ENCODE measurements around the gene KAZALD1.

The KAZALD1 gene

GRCh38 chr10:101096378-101096777 is 34.6 kb downstream of the KAZALD1 start:
- Histone ChIP-seq H3K4me1 (ENCODE audit: control extremely low read depth in 1 of 4, control insufficient read depth in 4 of 4, insufficient read depth in 4 of 4, low read length in 3 of 4) (no peaks in the 10 kb centered on the region), H3K36me3 (ENCODE audit: control insufficient read depth in 4 of 4, insufficient read depth in 4 of 4, low read length in 3 of 4) (no peaks in the 10 kb centered on the region), H3K27me3 (replicated peaks in 2 of 5; ENCODE audit: control insufficient read depth in 4 of 5, insufficient read depth in 5 of 5, low read length in 4 of 5) (peaks cover 2 to 88% (median 21%) of the 10 kb centered on the region in 5 experiments), H3K27ac (ENCODE audit: insufficient read depth in 1 of 2, low read depth in 1 of 2, low read length in 2 of 2, poor library complexity in 1 of 2, severe bottlenecking in 2 of 2) (no peak overlapping the region), H3K4me3 (ENCODE audit: control insufficient read depth in 1 of 7, extremely low read depth in 1 of 7, insufficient read depth in 4 of 7, low read depth in 2 of 7, low read length in 6 of 7) (no peak overlapping the region), H3K9me3 (ENCODE audit: control extremely low read depth in 1 of 5, control insufficient read depth in 4 of 5, insufficient read depth in 2 of 5, low read depth in 1 of 5, low read length in 4 of 5) (peaks cover 0 to 5% (median 0%) of the 10 kb centered on the region in 5 experiments)
- DNase-seq, result no peak
- ChIA-PET POLR2A (interaction anchor here (1.3 kb wide), 1 partner anchor 46 kb away, joined by 4 read pairs; no protein-coding TSS in a partner anchor), CTCF (interaction anchor here (1.0 to 67.5 kb wide), 16 partner anchors 9 to 150 kb away, joined by 3 to 1574 read pairs (median 5); partner anchors contain the start of genes KAZALD1, PDZD7, SFXN3 and TLX1)
- WGBS (ENCODE audit: insufficient coverage), result 85% methylated on average over 3 of the region's 4 CpGs

- ChIA-PET CTCF (interaction anchor here (1.3 to 67.5 kb wide), 7 partner anchors 8 to 55 kb away, joined by 4 to 1574 read pairs (median 74); partner anchors contain the start of genes KAZALD1, PDZD7, SFXN3 and TLX1), POLR2A (no interaction called here)
- H3K27ac ChIP-seq (ENCODE audit: insufficient read depth in 1 of 2, low read depth in 1 of 2, low read length in 2 of 2, poor library complexity in 1 of 2, severe bottlenecking in 2 of 2), result no peak overlapping the region
- peaks cover 0 to 88% (median 28%) of the 10 kb centered on the region in 5 experiments for H3K27me3 ChIP-seq (replicated peaks in 2 of 5; ENCODE audit: control insufficient read depth in 4 of 5, insufficient read depth in 5 of 5, low read length in 4 of 5)
- no peaks in the 10 kb centered on the region for H3K36me3 ChIP-seq (ENCODE audit: control insufficient read depth in 4 of 4, insufficient read depth in 4 of 4, low read length in 3 of 4)
- H3K9me3 ChIP-seq (ENCODE audit: control extremely low read depth in 1 of 5, control insufficient read depth in 4 of 5, insufficient read depth in 2 of 5, low read depth in 1 of 5, low read length in 4 of 5), result peaks cover 0 to 5% (median 0%) of the 10 kb centered on the region in 5 experiments
- WGBS (ENCODE audit: insufficient coverage), result 69% methylated on average over 4 of the region's 4 CpGs
- no peaks in the 10 kb centered on the region for H3K4me1 ChIP-seq (ENCODE audit: control extremely low read depth in 1 of 4, control insufficient read depth in 4 of 4, insufficient read depth in 4 of 4, low read length in 3 of 4)
- no peak for DNase-seq
- no peak overlapping the region for H3K4me3 ChIP-seq (ENCODE audit: control insufficient read depth in 1 of 7, extremely low read depth in 1 of 7, insufficient read depth in 4 of 7, low read depth in 2 of 7, low read length in 6 of 7)
These were observed 36.1 kb downstream of the KAZALD1 start for GRCh38 chr10:101097881-101098280.

- Histone ChIP-seq H3K4me1 (ENCODE audit: control extremely low read depth in 1 of 4, control insufficient read depth in 4 of 4, insufficient read depth in 4 of 4, low read length in 3 of 4) (no peaks in the 10 kb centered on the region), H3K36me3 (ENCODE audit: control insufficient read depth in 4 of 4, insufficient read depth in 4 of 4, low read length in 3 of 4) (no peaks in the 10 kb centered on the region), H3K9me3 (ENCODE audit: control extremely low read depth in 1 of 5, control insufficient read depth in 4 of 5, insufficient read depth in 2 of 5, low read depth in 1 of 5, low read length in 4 of 5) (peaks cover 0 to 5% (median 0%) of the 10 kb centered on the region in 5 experiments), H3K27me3 (replicated peaks in 2 of 5; ENCODE audit: control insufficient read depth in 4 of 5, insufficient read depth in 5 of 5, low read length in 4 of 5) (peaks cover 0 to 80% (median 23%) of the 10 kb centered on the region in 5 experiments), H3K4me3 (ENCODE audit: control insufficient read depth in 1 of 7, extremely low read depth in 1 of 7, insufficient read depth in 4 of 7, low read depth in 2 of 7, low read length in 6 of 7) (no peak overlapping the region), H3K27ac (ENCODE audit: insufficient read depth in 1 of 2, low read depth in 1 of 2, low read length in 2 of 2, poor library complexity in 1 of 2, severe bottlenecking in 2 of 2) (no peak overlapping the region)
- 80% methylated on average over 5 of the region's 6 CpGs for WGBS (ENCODE audit: insufficient coverage)
- ChIA-PET CTCF (interaction anchor here (1.6 to 67.5 kb wide), 5 partner anchors 16 to 57 kb away, joined by 4 to 1574 read pairs (median 125); partner anchors contain the start of genes KAZALD1, PDZD7, SFXN3 and TLX1), POLR2A (no interaction called here)
- DNase-seq, result no peak
These were observed 38.1 kb downstream of the KAZALD1 start for GRCh38 chr10:101099901-101100300.

- POLR2A ChIA-PET, result interaction anchor here (0.5 kb wide), 1 partner anchor 71 kb away, joined by 3 read pairs; no protein-coding TSS in a partner anchor
- no peaks in the 10 kb centered on the region for H3K4me1 ChIP-seq (ENCODE audit: control extremely low read depth in 1 of 4, control insufficient read depth in 4 of 4, insufficient read depth in 4 of 4, low read length in 3 of 4)
- peaks cover 0 to 82% (median 25%) of the 10 kb centered on the region in 5 experiments for H3K27me3 ChIP-seq (replicated peaks in 2 of 5; ENCODE audit: control insufficient read depth in 4 of 5, insufficient read depth in 5 of 5, low read length in 4 of 5)
- 93% methylated on average over 3 of the region's 4 CpGs for WGBS (ENCODE audit: insufficient coverage)
- DNase-seq, result peak in 1 of 3 donors; percentile 29
- peaks cover 0 to 5% (median 0%) of the 10 kb centered on the region in 5 experiments for H3K9me3 ChIP-seq (ENCODE audit: control extremely low read depth in 1 of 5, control insufficient read depth in 4 of 5, insufficient read depth in 2 of 5, low read depth in 1 of 5, low read length in 4 of 5)
- H3K4me3 ChIP-seq (ENCODE audit: control insufficient read depth in 1 of 7, extremely low read depth in 1 of 7, insufficient read depth in 4 of 7, low read depth in 2 of 7, low read length in 6 of 7), result no peak overlapping the region
- CTCF ChIA-PET, result interaction anchor here (0.8 to 67.5 kb wide), 10 partner anchors 7 to 388 kb away, joined by 3 to 1574 read pairs (median 6); partner anchors contain the start of genes KAZALD1, PDZD7, SFXN3 and TLX1
- no peak overlapping the region for H3K27ac ChIP-seq (ENCODE audit: insufficient read depth in 1 of 2, low read depth in 1 of 2, low read length in 2 of 2, poor library complexity in 1 of 2, severe bottlenecking in 2 of 2)
- no peaks in the 10 kb centered on the region for H3K36me3 ChIP-seq (ENCODE audit: control insufficient read depth in 4 of 4, insufficient read depth in 4 of 4, low read length in 3 of 4)
These were observed 39.6 kb downstream of the KAZALD1 start for GRCh38 chr10:101101372-101101881.

- DNase-seq, result no peak
- Histone ChIP-seq H3K27ac (ENCODE audit: insufficient read depth in 1 of 2, low read depth in 1 of 2, low read length in 2 of 2, poor library complexity in 1 of 2, severe bottlenecking in 2 of 2) (no peak overlapping the region), H3K4me3 (ENCODE audit: control insufficient read depth in 1 of 7, extremely low read depth in 1 of 7, insufficient read depth in 4 of 7, low read depth in 2 of 7, low read length in 6 of 7) (no peak overlapping the region), H3K9me3 (ENCODE audit: control extremely low read depth in 1 of 5, control insufficient read depth in 4 of 5, insufficient read depth in 2 of 5, low read depth in 1 of 5, low read length in 4 of 5) (peaks cover 0 to 5% (median 0%) of the 10 kb centered on the region in 5 experiments), H3K27me3 (replicated peaks in 2 of 5; ENCODE audit: control insufficient read depth in 4 of 5, insufficient read depth in 5 of 5, low read length in 4 of 5) (peaks cover 0 to 75% (median 30%) of the 10 kb centered on the region in 5 experiments), H3K36me3 (ENCODE audit: control insufficient read depth in 4 of 4, insufficient read depth in 4 of 4, low read length in 3 of 4) (no peaks in the 10 kb centered on the region), H3K4me1 (ENCODE audit: control extremely low read depth in 1 of 4, control insufficient read depth in 4 of 4, insufficient read depth in 4 of 4, low read length in 3 of 4) (no peaks in the 10 kb centered on the region)
- ChIA-PET POLR2A (no interaction called here), CTCF (interaction anchor here (1.0 to 67.5 kb wide), 5 partner anchors 7 to 60 kb away, joined by 3 to 1574 read pairs (median 125); partner anchors contain the start of genes KAZALD1, PDZD7, SFXN3 and TLX1)
- 86% methylated on average over 1 of the region's 2 CpGs for WGBS (ENCODE audit: insufficient coverage)
These were observed 41.6 kb downstream of the KAZALD1 start for GRCh38 chr10:101103430-101103829.

GRCh38 chr10:101106351-101106750 is 44.6 kb downstream of the KAZALD1 start:
- no peaks in the 10 kb centered on the region for H3K36me3 ChIP-seq (ENCODE audit: control insufficient read depth in 4 of 4, insufficient read depth in 4 of 4, low read length in 3 of 4)
- H3K4me3 ChIP-seq (ENCODE audit: control insufficient read depth in 1 of 7, extremely low read depth in 1 of 7, insufficient read depth in 4 of 7, low read depth in 2 of 7, low read length in 6 of 7), result no peak overlapping the region
- DNase-seq, result no peak
- peaks cover 0 to 65% (median 26%) of the 10 kb centered on the region in 5 experiments for H3K27me3 ChIP-seq (replicated peaks in 2 of 5; ENCODE audit: control insufficient read depth in 4 of 5, insufficient read depth in 5 of 5, low read length in 4 of 5)
- no peaks in the 10 kb centered on the region for H3K9me3 ChIP-seq (ENCODE audit: control extremely low read depth in 1 of 5, control insufficient read depth in 4 of 5, insufficient read depth in 2 of 5, low read depth in 1 of 5, low read length in 4 of 5)
- H3K4me1 ChIP-seq (ENCODE audit: control extremely low read depth in 1 of 4, control insufficient read depth in 4 of 4, insufficient read depth in 4 of 4, low read length in 3 of 4), result no peaks in the 10 kb centered on the region
- POLR2A ChIA-PET, result no interaction called here
- no peak overlapping the region for H3K27ac ChIP-seq (ENCODE audit: insufficient read depth in 1 of 2, low read depth in 1 of 2, low read length in 2 of 2, poor library complexity in 1 of 2, severe bottlenecking in 2 of 2)
- WGBS (ENCODE audit: insufficient coverage), result 53% methylated on average over 3 of the region's 6 CpGs
- CTCF ChIA-PET, result interaction anchor here (2.2 to 5.7 kb wide), 2 partner anchors 10 to 36 kb away, joined by 8 to 42 read pairs; no protein-coding TSS in a partner anchor

- ChIA-PET POLR2A (no interaction called here), CTCF (interaction anchor here (0.9 to 5.7 kb wide), 4 partner anchors 11 to 44 kb away, joined by 3 to 42 read pairs (median 6); no protein-coding TSS in a partner anchor)
- Histone ChIP-seq H3K4me3 (ENCODE audit: control insufficient read depth in 1 of 7, extremely low read depth in 1 of 7, insufficient read depth in 4 of 7, low read depth in 2 of 7, low read length in 6 of 7) (no peak overlapping the region), H3K9me3 (ENCODE audit: control extremely low read depth in 1 of 5, control insufficient read depth in 4 of 5, insufficient read depth in 2 of 5, low read depth in 1 of 5, low read length in 4 of 5) (no peaks in the 10 kb centered on the region), H3K27me3 (replicated peaks in 2 of 5; ENCODE audit: control insufficient read depth in 4 of 5, insufficient read depth in 5 of 5, low read length in 4 of 5) (peaks cover 0 to 62% (median 13%) of the 10 kb centered on the region in 5 experiments), H3K36me3 (ENCODE audit: control insufficient read depth in 4 of 4, insufficient read depth in 4 of 4, low read length in 3 of 4) (no peaks in the 10 kb centered on the region), H3K27ac (ENCODE audit: insufficient read depth in 1 of 2, low read depth in 1 of 2, low read length in 2 of 2, poor library complexity in 1 of 2, severe bottlenecking in 2 of 2) (no peak overlapping the region), H3K4me1 (ENCODE audit: control extremely low read depth in 1 of 4, control insufficient read depth in 4 of 4, insufficient read depth in 4 of 4, low read length in 3 of 4) (no peaks in the 10 kb centered on the region)
- 100% methylated on average over 5 of the region's 5 CpGs for WGBS (ENCODE audit: insufficient coverage)
- DNase-seq, result no peak
These were observed 46.0 kb downstream of the KAZALD1 start for GRCh38 chr10:101107771-101108170.

Data from common myeloid progenitor, CD34-positive (primary cell).